ENCODE measurements around the gene MLXIPL. TPM values are rescaled to one million over a fixed set of nuclear protein-coding genes. Genes with fewer than 3 reads are reported as not detected.

Gene MLXIPL
- total and polyA plus RNA-seq, 2 of the 8 experiments (the other 6 are each of a cell fraction or from before 2014, with no cell fraction given): 9.4 to 10.6 TPM

DNA sequence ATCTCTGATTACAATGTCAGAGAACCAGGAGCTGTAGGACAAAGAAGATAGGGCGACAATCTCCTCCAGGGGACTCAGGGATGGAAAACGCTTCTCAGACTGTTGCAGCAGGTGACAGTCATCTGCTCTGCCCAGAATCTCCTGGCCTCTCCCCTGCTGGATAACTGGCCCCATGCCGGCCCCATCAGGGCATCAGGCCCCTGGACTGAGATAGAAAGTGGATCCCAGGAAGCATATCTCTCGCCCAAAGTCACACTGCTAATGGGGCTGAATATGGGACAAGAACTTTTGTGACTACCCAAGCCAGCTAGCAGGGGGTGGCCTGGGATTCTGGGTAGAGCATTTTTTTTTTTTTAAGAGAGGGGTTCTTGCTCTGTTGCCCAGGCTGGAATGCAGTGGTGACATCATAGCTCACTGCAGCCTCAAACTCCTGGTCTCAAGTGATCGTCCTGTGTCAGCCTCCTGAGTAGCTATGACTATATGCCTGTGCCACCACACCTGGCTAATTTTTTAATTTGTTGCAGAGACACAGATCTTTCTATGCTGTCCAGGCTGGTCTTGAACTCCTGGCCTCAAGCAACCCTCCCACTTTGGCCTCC is 20.5 kb upstream of the MLXIPL start:
- no peaks in the 10 kb centered on the region for H3K79me2 ChIP-seq (ENCODE audit: control insufficient read depth in 1 of 2, insufficient read depth in 2 of 2, low read length in 2 of 2)
- CTCF ChIA-PET (ENCODE audit: partially characterized antibody): interaction anchor here (0.6 to 8.4 kb wide), 6 partner anchors 8 to 58 kb away, joined by 3 to 86 read pairs (median 6); no protein-coding TSS in a partner anchor
- H3K4me2 ChIP-seq (ENCODE audit: insufficient read depth in 1 of 2, low read depth in 2 of 2, low read length in 2 of 2): no peak overlapping the region
- no peaks in the 10 kb centered on the region for H3K36me3 ChIP-seq (ENCODE audit: control insufficient read depth in 2 of 4, insufficient read depth in 4 of 4, low read length in 3 of 4)
- no peak overlapping the region for H4K5ac ChIP-seq (ENCODE audit: insufficient read length, low read depth, low read length)
- H2AK5ac ChIP-seq (ENCODE audit: low read depth, low read length): no peak overlapping the region
- no peak overlapping the region for H3K27ac ChIP-seq (ENCODE audit: low read depth, low read length)
- H3K27me3 ChIP-seq (replicated peaks in 1 of 4; ENCODE audit: control insufficient read depth in 3 of 4, extremely low read depth in 1 of 4, insufficient read depth in 3 of 4, low read length in 3 of 4): peaks cover 0 to 28% (median 24%) of the 10 kb centered on the region in 4 experiments; a peak in 6 of 7 replicates
- H3K14ac ChIP-seq (ENCODE audit: insufficient read length): no peak overlapping the region
- TF ChIP-seq CTBP2 (IDR thresholded peaks at IDR 0.05; ENCODE audit: borderline replicate concordance, insufficient read depth, insufficient read length, low read length) (no peak), EGR1 (IDR thresholded peaks at IDR 0.05; ENCODE audit: borderline replicate concordance, low read depth, low read length) (no peak), NANOG (IDR thresholded peaks at IDR 0.05; ENCODE audit: insufficient read depth, low read depth, low read length, poor library complexity, severe bottlenecking) (no peak), SAP30 (IDR thresholded peaks at IDR 0.05; ENCODE audit: insufficient read depth, insufficient replicate concordance, low read length) (no peak), CEBPB (IDR thresholded peaks at IDR 0.05; ENCODE audit: low read depth, low read length) (no peak), JUND (IDR thresholded peaks at IDR 0.05; ENCODE audit: low read length) (no peak), KDM1A (IDR thresholded peaks at IDR 0.05; ENCODE audit: borderline replicate concordance, low read length) (no peak), POLR2A (IDR thresholded peaks at IDR 0.05; ENCODE audit: control extremely low read depth in 1 of 2, low read depth in 2 of 2, low read length in 2 of 2) (no peak), SIX5 (IDR thresholded peaks at IDR 0.05; ENCODE audit: low read depth, low read length) (no peak), RXRA (IDR thresholded peaks at IDR 0.05; ENCODE audit: insufficient read depth, low read depth, low read length) (no peak)
- H4K91ac ChIP-seq (replicated peaks; ENCODE audit: insufficient read length, low read length): no peak overlapping the region
- no peaks in the 10 kb centered on the region; a peak in 1 of 4 replicates for H3K9me3 ChIP-seq (ENCODE audit: insufficient read depth in 2 of 2, low read depth in 1 of 2, low read length in 1 of 2)
- no peak overlapping the region for H2BK120ac ChIP-seq (replicated peaks; ENCODE audit: low read depth, low read length)
- H3K9ac ChIP-seq (replicated peaks in 1 of 4; ENCODE audit: extremely low read depth in 1 of 4, low read depth in 3 of 4, low read length in 3 of 4): no peak overlapping the region
- no peak overlapping the region for H2BK15ac ChIP-seq (ENCODE audit: low read length)
- no peaks in the 10 kb centered on the region for H3K79me1 ChIP-seq (ENCODE audit: low read depth, low read length)
- no peak overlapping the region for H2BK5ac ChIP-seq (ENCODE audit: low read depth, low read length)
- H3K18ac ChIP-seq (ENCODE audit: extremely low read depth, low read length): no peak overlapping the region
- FAIRE-seq (no peak), DNase-seq (ENCODE audit: low read depth in 1 of 2, low spot score in 2 of 2) (no peak)
- H3K23me2 ChIP-seq (ENCODE audit: low read depth, low read length): peaks cover 8% of the 10 kb centered on the region; the same call in 1 of the 2 replicates
- no peaks in the 10 kb centered on the region for H4K20me1 ChIP-seq (replicated peaks in 1 of 2; ENCODE audit: control insufficient read depth in 1 of 2, insufficient read depth in 2 of 2, low read length in 2 of 2)
- peaks cover 0 to 12% (median 7%) of the 10 kb centered on the region in 4 experiments; a peak in 6 of 7 replicates for H3K4me1 ChIP-seq (replicated peaks in 1 of 4; ENCODE audit: control insufficient read depth in 3 of 4, insufficient read depth in 4 of 4, low read length in 3 of 4)
- H3K23ac ChIP-seq (ENCODE audit: insufficient read length): no peak overlapping the region
- H3K4ac ChIP-seq (replicated peaks; ENCODE audit: insufficient read length, low read depth, low read length): no peak overlapping the region
- no peak overlapping the region for H3K56ac ChIP-seq (replicated peaks; ENCODE audit: insufficient read length, low read depth, low read length)
- no peak overlapping the region for H4K8ac ChIP-seq (ENCODE audit: extremely low read depth, insufficient read depth, low read length)
- H2BK12ac ChIP-seq (ENCODE audit: low read depth, low read length): no peak overlapping the region
- WGBS, 2 experiments (ENCODE audit: extremely low coverage in 1 of 2, insufficient coverage in 1 of 2, insufficient read length in 1 of 2, insufficient replicate concordance in 2 of 2, low coverage in 1 of 2, low lambda C conversion rate in 2 of 2, missing lambda C conversion rate in 1 of 2): 83% methylated on average over 5 of the region's 5 CpGs; no CpG with 5 or more reads in 1 of the 2 experiments
- no peak overlapping the region for H2BK20ac ChIP-seq (ENCODE audit: low read length)
- H3K4me3 ChIP-seq (ENCODE audit: extremely low read depth in 1 of 4, insufficient read depth in 2 of 4, low read depth in 3 of 4, low read length in 4 of 4): no peak overlapping the region
- POLR2A ChIA-PET (ENCODE audit: partially characterized antibody): interaction anchor here (1.4 kb wide), 1 partner anchor 98 kb away, joined by 4 read pairs; no protein-coding TSS in a partner anchor
- H2AFZ ChIP-seq (ENCODE audit: low read length): no peak overlapping the region
